ENCODE data around the gene HOMER1. TPM values are rescaled to one million over a fixed set of nuclear protein-coding genes. Genes with fewer than 3 reads are reported as not detected.

The HOMER1 gene
- total RNA-seq, 2 experiments from 2014 or later, result 6.3 to 13.9 TPM

DNA sequence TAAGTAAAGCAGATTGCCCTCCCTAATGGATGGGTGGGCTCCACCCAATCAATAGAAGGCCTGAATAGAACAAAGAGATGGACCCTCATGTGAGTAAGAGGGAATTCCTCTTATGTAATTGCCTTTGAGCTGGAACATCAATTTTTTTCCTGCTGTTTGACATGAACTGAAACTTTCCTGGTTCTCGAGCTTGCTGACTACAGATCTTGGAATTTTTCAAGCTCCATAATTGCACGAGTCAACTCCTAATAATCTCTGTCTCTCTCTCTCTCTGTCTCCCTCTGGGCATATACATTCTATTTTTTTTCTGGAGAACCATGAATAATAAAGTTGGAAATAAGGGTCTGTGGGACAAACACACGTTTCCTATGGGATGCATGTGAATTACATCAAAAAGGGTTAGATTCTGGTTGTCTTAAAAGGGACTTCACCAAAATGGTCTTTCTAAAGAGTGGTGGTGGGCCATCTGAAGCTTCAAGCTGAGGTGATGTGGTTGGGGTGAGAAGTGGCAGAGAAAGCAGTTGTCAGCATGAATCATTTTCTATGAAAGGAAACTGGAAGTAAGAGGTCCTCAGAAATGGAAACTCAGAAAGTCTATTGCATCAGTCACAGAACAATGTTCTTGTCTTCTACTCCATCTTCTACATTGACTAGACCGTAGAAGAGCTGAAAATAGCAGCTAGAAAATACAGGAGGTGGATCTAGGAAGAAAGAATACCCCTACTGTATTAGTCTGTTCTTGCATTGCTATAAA lies 47.0 kb upstream of the HOMER1 start:
- DNase-seq (ENCODE audit: low spot score), result peak; percentile 14

DNA sequence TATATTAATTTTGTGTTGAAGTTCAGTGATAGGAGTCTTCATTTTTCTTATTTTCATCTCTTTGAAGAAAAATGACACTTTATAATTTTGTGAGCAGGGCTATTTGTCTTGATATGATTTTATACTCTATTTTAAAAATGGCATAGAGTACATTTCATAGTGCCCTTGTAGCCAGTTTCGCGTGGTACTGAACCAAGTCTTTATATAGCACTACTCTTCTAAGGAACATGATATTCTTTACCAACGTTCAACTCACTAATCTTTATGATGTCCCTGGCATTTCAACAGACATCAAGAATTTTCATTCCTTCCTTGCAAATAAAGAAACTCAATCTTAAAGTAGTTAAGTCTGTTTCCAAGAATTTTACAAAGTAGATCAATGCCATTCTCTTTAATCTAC lies 41.5 kb upstream of the HOMER1 start:
- Histone ChIP-seq H3K4me2 (ENCODE audit: low read length) (no peak overlapping the region), H3K36me3 (ENCODE audit: insufficient read depth, low read length) (no peaks in the 10 kb centered on the region), H3K4me1 (ENCODE audit: insufficient read depth, low read length, poor library complexity, severe bottlenecking) (no peaks in the 10 kb centered on the region), H3K9me3 (ENCODE audit: low read length) (no peaks in the 10 kb centered on the region), H4K20me1 (ENCODE audit: insufficient read depth, low read length) (no peaks in the 10 kb centered on the region), H3K4me3 (ENCODE audit: low read depth, low read length, poor library complexity, severe bottlenecking) (no peak overlapping the region), H2AFZ (ENCODE audit: low read length) (no peak overlapping the region), H3K27ac (ENCODE audit: low read depth, low read length, poor library complexity, severe bottlenecking) (no peak overlapping the region), H3K9me2 (ENCODE audit: insufficient read depth, low read length) (no peaks in the 10 kb centered on the region), H3K79me2 (ENCODE audit: insufficient read depth, low read depth, low read length) (no peaks in the 10 kb centered on the region)
- BruUV-seq (replicated peaks), result no TSS peak
- intact Hi-C loops (cut with micrococcal nuclease; ENCODE audit: unreplicated experiment), result no loop called here
- ChIA-PET POLR2A (interaction anchor here (1.4 kb wide), 1 partner anchor 12 kb away, joined by 5 read pairs; no protein-coding TSS in a partner anchor), CTCF (ENCODE audit: unreplicated experiment) (no interaction called here)
- DNase-seq (ENCODE audit: low spot score), result no peak
- TF ChIP-seq EZH2phosphoT487 (IDR thresholded peaks at IDR 0.05; ENCODE audit: borderline replicate concordance, low read depth, low read length), result no peak
- TF ChIP-seq, protein P1, sequence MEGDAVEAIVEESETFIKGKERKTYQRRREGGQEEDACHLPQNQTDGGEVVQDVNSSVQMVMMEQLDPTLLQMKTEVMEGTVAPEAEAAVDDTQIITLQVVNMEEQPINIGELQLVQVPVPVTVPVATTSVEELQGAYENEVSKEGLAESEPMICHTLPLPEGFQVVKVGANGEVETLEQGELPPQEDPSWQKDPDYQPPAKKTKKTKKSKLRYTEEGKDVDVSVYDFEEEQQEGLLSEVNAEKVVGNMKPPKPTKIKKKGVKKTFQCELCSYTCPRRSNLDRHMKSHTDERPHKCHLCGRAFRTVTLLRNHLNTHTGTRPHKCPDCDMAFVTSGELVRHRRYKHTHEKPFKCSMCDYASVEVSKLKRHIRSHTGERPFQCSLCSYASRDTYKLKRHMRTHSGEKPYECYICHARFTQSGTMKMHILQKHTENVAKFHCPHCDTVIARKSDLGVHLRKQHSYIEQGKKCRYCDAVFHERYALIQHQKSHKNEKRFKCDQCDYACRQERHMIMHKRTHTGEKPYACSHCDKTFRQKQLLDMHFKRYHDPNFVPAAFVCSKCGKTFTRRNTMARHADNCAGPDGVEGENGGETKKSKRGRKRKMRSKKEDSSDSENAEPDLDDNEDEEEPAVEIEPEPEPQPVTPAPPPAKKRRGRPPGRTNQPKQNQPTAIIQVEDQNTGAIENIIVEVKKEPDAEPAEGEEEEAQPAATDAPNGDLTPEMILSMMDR (conservative IDR thresholded peaks at IDR 0.05; ENCODE audit: low read length), result no peak

More for the DNA sequence above, 47.0 kb upstream of the HOMER1 start:
- Histone ChIP-seq H3K36me3 (ENCODE audit: insufficient read depth, low read length) (no peaks in the 10 kb centered on the region), H3K4me1 (ENCODE audit: insufficient read depth, low read length, poor library complexity, severe bottlenecking) (peaks cover 5% of the 10 kb centered on the region), H3K27ac (ENCODE audit: low read depth, low read length, poor library complexity, severe bottlenecking) (no peak overlapping the region), H3K9me2 (ENCODE audit: insufficient read depth, low read length) (no peaks in the 10 kb centered on the region), H3K4me3 (ENCODE audit: low read depth, low read length, poor library complexity, severe bottlenecking) (no peak overlapping the region), H3K9me3 (ENCODE audit: low read length) (no peaks in the 10 kb centered on the region), H3K79me2 (ENCODE audit: insufficient read depth, low read depth, low read length) (no peaks in the 10 kb centered on the region), H2AFZ (ENCODE audit: low read length) (peak overlapping the region; percentile 41; the same call in 1 of the 2 replicates), H3K4me2 (ENCODE audit: low read length) (no peak overlapping the region), H4K20me1 (ENCODE audit: insufficient read depth, low read length) (no peaks in the 10 kb centered on the region)
- BruUV-seq (replicated peaks), result no TSS peak
- ChIA-PET CTCF (ENCODE audit: unreplicated experiment) (no interaction called here), POLR2A (no interaction called here)
- TF ChIP-seq EZH2phosphoT487 (IDR thresholded peaks at IDR 0.05; ENCODE audit: borderline replicate concordance, low read depth, low read length), result no peak
- TF ChIP-seq, protein P1 (conservative IDR thresholded peaks at IDR 0.05; ENCODE audit: low read length), result no peak
- intact Hi-C loops (cut with micrococcal nuclease; ENCODE audit: unreplicated experiment), result no loop called here

DNA sequence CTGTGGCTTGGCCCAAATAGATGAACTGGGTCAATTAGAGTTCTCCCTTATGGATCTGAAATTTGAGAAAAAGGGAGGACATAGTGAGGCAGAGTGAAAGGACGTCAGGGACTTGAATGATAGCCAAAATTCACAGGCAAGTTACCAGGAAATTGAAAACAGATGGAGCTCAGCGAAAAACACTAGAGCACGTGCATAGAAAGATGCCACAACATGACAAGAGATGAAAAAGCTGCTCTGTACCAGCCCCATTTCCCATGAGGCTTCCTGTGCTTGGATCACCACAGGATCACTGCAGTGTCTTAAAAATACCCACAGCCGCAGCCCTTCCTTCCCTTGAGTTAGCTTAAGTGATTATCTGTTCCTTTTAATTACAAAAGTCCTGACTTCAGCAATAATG lies 39.0 kb upstream of the HOMER1 start:
- intact Hi-C loops (cut with micrococcal nuclease; ENCODE audit: unreplicated experiment), result no loop called here
- POLR2A ChIA-PET, result interaction anchor here (0.5 to 1.6 kb wide), 3 partner anchors 10 to 291 kb away, joined by 3 to 4 read pairs (median 4); no protein-coding TSS in a partner anchor
- TF ChIP-seq, protein P1 (conservative IDR thresholded peaks at IDR 0.05; ENCODE audit: low read length), result no peak
- no peak for TF ChIP-seq EZH2phosphoT487 (IDR thresholded peaks at IDR 0.05; ENCODE audit: borderline replicate concordance, low read depth, low read length)
- Histone ChIP-seq H3K27ac (ENCODE audit: low read depth, low read length, poor library complexity, severe bottlenecking) (no peak overlapping the region), H3K4me3 (ENCODE audit: low read depth, low read length, poor library complexity, severe bottlenecking) (no peak overlapping the region), H3K36me3 (ENCODE audit: insufficient read depth, low read length) (no peaks in the 10 kb centered on the region), H2AFZ (ENCODE audit: low read length) (no peak overlapping the region), H4K20me1 (ENCODE audit: insufficient read depth, low read length) (no peaks in the 10 kb centered on the region), H3K9me2 (ENCODE audit: insufficient read depth, low read length) (no peaks in the 10 kb centered on the region), H3K79me2 (ENCODE audit: insufficient read depth, low read depth, low read length) (no peaks in the 10 kb centered on the region), H3K4me2 (ENCODE audit: low read length) (no peak overlapping the region), H3K4me1 (ENCODE audit: insufficient read depth, low read length, poor library complexity, severe bottlenecking) (no peaks in the 10 kb centered on the region), H3K9me3 (ENCODE audit: low read length) (no peaks in the 10 kb centered on the region)
- DNase-seq (ENCODE audit: low spot score), result no peak
- BruUV-seq (replicated peaks), result no TSS peak
- CTCF ChIA-PET (ENCODE audit: unreplicated experiment), result no interaction called here

Data from OCI-LY7 (cell line).